MM.1S (cell line): ENCODE measurements around the gene UXS1.

ENCODE experiments used
- DNase-seq: peaks from one replicate; pipeline ENCODE4 v3.0.0-alpha.2; 2015
- H2AFZ ChIP-seq: fragments of 300-600 bp; sonication (generic); 2 replicates; pipeline ENCODE4 v1.6.0; 2016; ENCODE audit warnings: antibody characterized with exemption, low read length
- H3F3A ChIP-seq: fragments of 300-600 bp; sonication (generic); 2 replicates; pipeline ENCODE4 v1.6.1; 2016; ENCODE audit warnings: mild to moderate bottlenecking, antibody characterized with exemption, low read length, moderate library complexity, mixed read lengths; ENCODE audit not compliant: insufficient read depth
- H3K27ac ChIP-seq: fragments of 300-600 bp; sonication (generic); 2 replicates; pipeline ENCODE4 v1.5.1; 2016; ENCODE audit warnings: mild to moderate bottlenecking, low read length
- H3K27me3 ChIP-seq: fragments of 300-600 bp; sonication (generic); replicated peaks from 2 replicates; pipeline ENCODE4 v1.6.0; 2016; ENCODE audit warnings: low read length; ENCODE audit not compliant: insufficient read depth
- H3K36me3 ChIP-seq: fragments of 300-600 bp; sonication (generic); replicated peaks from 2 replicates; pipeline ENCODE4 v1.6.1; 2016; ENCODE audit warnings: mild to moderate bottlenecking, low read length, mixed read lengths; ENCODE audit not compliant: insufficient read depth
- H3K4me1 ChIP-seq: fragments of 300-600 bp; sonication (generic); 2 replicates; pipeline ENCODE4 v1.6.1; 2016; ENCODE audit warnings: low read length, mixed read lengths
- H3K4me2 ChIP-seq: fragments of 300-600 bp; sonication (generic); 2 replicates; pipeline ENCODE4 v1.6.0; 2016; ENCODE audit warnings: low read depth, low read length
- H3K4me3 ChIP-seq: fragments of 300-600 bp; sonication (generic); 2 replicates; pipeline ENCODE4 v1.5.1; 2016; ENCODE audit warnings: low read length, mixed read lengths
- H3K79me2 ChIP-seq: fragments of 300-600 bp; sonication (generic); 2 replicates; pipeline ENCODE4 v1.6.1; 2016; ENCODE audit warnings: mixed run types, low read length, mixed read lengths
- H3K9ac ChIP-seq: fragments of 300-600 bp; sonication (generic); 2 replicates; pipeline ENCODE4 v1.6.1; 2016; ENCODE audit warnings: low read length, mixed read lengths
- H3K9me2 ChIP-seq: fragments of 300-600 bp; sonication (generic); replicated peaks from 2 replicates; pipeline ENCODE4 v1.6.1; 2016; ENCODE audit warnings: mild to moderate bottlenecking, low read length, mixed read lengths; ENCODE audit not compliant: insufficient read depth
- H3K9me3 ChIP-seq: fragments of 300-600 bp; sonication (generic); replicated peaks from 2 replicates; pipeline ENCODE4 v1.6.1; 2016; ENCODE audit warnings: mild to moderate bottlenecking, low read length, mixed read lengths; ENCODE audit not compliant: insufficient read depth
- H4K20me1 ChIP-seq: fragments of 300-600 bp; sonication (generic); 2 replicates; pipeline ENCODE4 v1.6.1; 2016; ENCODE audit warnings: mild to moderate bottlenecking, low read length, moderate library complexity, mixed read lengths; ENCODE audit not compliant: insufficient read depth
- EZH2 ChIP-seq: fragments of 300-600 bp; sonication (generic); optimal IDR thresholded peaks from 2 replicates; pipeline ENCODE3; 2017; ENCODE audit warnings: low read depth, mild to moderate bottlenecking, antibody characterized with exemption, low read length, mixed read lengths
- EZH2phosphoT487 ChIP-seq: fragments of 300-600 bp; sonication (generic); IDR thresholded peaks from 2 replicates; pipeline ENCODE4 v1.6.1; 2018; ENCODE audit warnings: antibody characterized with exemption, low read length
- TF ChIP-seq, protein P1 (sequence below): fragments of 300-600 bp; sonication (generic); IDR thresholded peaks from 2 replicates; pipeline ENCODE4 v1.5.1; 2016; ENCODE audit warnings: antibody characterized with exemption, low read length, mixed read lengths

Gene UXS1

GRCh38 chr2:106140913-106141312 lies 53.2 kb downstream of the UXS1 start:
- H3K9me2 ChIP-seq, result no peaks in the 10 kb centered on the region
- H3K9me3 ChIP-seq, result no peaks in the 10 kb centered on the region
- H3K4me1 ChIP-seq, result no peaks in the 10 kb centered on the region
- no peaks in the 10 kb centered on the region for H4K20me1 ChIP-seq
- DNase-seq, result no peak
- H3K4me3 ChIP-seq, result no peak overlapping the region
- H3K27ac ChIP-seq, result no peak overlapping the region
- TF ChIP-seq, protein P1, sequence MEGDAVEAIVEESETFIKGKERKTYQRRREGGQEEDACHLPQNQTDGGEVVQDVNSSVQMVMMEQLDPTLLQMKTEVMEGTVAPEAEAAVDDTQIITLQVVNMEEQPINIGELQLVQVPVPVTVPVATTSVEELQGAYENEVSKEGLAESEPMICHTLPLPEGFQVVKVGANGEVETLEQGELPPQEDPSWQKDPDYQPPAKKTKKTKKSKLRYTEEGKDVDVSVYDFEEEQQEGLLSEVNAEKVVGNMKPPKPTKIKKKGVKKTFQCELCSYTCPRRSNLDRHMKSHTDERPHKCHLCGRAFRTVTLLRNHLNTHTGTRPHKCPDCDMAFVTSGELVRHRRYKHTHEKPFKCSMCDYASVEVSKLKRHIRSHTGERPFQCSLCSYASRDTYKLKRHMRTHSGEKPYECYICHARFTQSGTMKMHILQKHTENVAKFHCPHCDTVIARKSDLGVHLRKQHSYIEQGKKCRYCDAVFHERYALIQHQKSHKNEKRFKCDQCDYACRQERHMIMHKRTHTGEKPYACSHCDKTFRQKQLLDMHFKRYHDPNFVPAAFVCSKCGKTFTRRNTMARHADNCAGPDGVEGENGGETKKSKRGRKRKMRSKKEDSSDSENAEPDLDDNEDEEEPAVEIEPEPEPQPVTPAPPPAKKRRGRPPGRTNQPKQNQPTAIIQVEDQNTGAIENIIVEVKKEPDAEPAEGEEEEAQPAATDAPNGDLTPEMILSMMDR, result no peak
- TF ChIP-seq EZH2phosphoT487 (no peak), EZH2 (no peak)
- no peaks in the 10 kb centered on the region; the same call in 1 of the 2 replicates for H3K36me3 ChIP-seq
- H3K79me2 ChIP-seq, result no peaks in the 10 kb centered on the region
- H3K9ac ChIP-seq, result no peak overlapping the region
- H3K4me2 ChIP-seq, result no peak overlapping the region
- no peak overlapping the region for H2AFZ ChIP-seq
- H3F3A ChIP-seq, result no peaks in the 10 kb centered on the region
- no peaks in the 10 kb centered on the region for H3K27me3 ChIP-seq

DNA sequence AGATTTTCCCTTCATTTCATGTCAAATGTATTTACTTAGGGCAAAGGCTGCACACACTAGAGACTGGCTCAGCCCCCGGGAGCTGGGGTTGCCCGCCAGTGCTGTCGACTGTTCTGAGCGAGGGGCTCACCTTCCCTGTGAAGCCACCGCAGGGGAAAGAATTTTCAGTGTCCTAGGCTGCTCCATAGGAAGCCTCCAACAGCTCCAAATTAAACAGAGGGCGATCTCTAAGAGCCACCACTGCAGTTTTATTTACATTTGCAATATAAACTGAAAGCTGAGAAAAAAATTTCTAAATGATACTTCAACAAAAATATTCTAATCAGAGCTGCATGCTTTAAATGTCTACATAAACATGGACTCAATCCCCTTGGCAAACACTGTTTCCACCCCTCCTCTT lies 54.0 kb downstream of the UXS1 start:
- H3K9ac ChIP-seq, result no peak overlapping the region
- no peaks in the 10 kb centered on the region for H3K79me2 ChIP-seq

DNA sequence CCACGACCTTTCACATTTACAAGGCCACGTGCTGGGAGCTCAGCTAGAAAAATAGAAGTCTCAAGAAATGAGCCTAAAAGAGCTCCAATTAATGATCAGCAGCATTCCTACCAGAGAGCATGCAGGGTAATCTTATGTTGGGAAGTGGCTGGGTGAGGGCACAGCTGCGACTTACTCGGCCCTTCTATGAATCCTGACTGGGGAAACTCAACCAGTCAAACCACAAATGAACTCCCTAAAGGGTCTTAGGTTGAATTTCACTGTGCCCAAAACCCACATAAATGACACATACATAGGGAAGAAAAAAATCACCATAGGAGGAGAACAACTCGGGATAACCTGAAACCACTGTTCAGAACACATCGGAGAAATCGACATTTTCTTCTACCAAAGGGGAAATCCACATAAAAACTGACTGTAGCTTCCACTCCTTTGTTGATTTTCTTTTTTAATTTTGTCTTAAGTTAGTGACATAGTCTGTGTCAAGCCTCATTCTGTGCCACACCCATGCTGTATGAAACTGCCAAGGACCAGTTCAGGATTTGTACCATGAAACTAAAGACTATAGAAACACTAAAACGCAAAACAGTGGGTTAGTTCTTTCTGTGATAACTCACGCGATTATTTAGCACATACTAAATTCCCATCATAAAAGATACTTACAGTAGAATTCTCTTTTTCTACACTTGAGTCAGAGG lies 54.7 kb downstream of the UXS1 start:
- H3F3A ChIP-seq, result no peaks in the 10 kb centered on the region
- H3K36me3 ChIP-seq, result no peaks in the 10 kb centered on the region; the same call in 1 of the 2 replicates
- H3K79me2 ChIP-seq, result no peaks in the 10 kb centered on the region
- H3K27ac ChIP-seq, result no peak overlapping the region
- no peak overlapping the region for H3K9ac ChIP-seq
- TF ChIP-seq EZH2phosphoT487 (no peak), EZH2 (no peak)
- TF ChIP-seq, protein P1, result no peak
- no peaks in the 10 kb centered on the region for H3K27me3 ChIP-seq
- no peak overlapping the region for H3K4me3 ChIP-seq
- no peaks in the 10 kb centered on the region for H3K9me3 ChIP-seq
- no peak overlapping the region for H2AFZ ChIP-seq
- no peaks in the 10 kb centered on the region for H4K20me1 ChIP-seq
- no peak for DNase-seq
- H3K4me1 ChIP-seq, result no peaks in the 10 kb centered on the region
- no peak overlapping the region for H3K4me2 ChIP-seq
- H3K9me2 ChIP-seq, result no peaks in the 10 kb centered on the region

More for the DNA sequence above, 54.0 kb downstream of the UXS1 start:
- H3K4me1 ChIP-seq, result no peaks in the 10 kb centered on the region
- no peak for DNase-seq
- H2AFZ ChIP-seq, result no peak overlapping the region
- no peaks in the 10 kb centered on the region; the same call in 1 of the 2 replicates for H3K36me3 ChIP-seq
- no peaks in the 10 kb centered on the region for H3K9me2 ChIP-seq
- H3K27ac ChIP-seq, result no peak overlapping the region
- H3K9me3 ChIP-seq, result no peaks in the 10 kb centered on the region
- H3K27me3 ChIP-seq, result no peaks in the 10 kb centered on the region
- no peaks in the 10 kb centered on the region for H4K20me1 ChIP-seq
- no peak overlapping the region for H3K4me3 ChIP-seq
- no peak for TF ChIP-seq EZH2
- TF ChIP-seq, protein P1, result no peak
- TF ChIP-seq EZH2phosphoT487, result no peak
- no peaks in the 10 kb centered on the region for H3F3A ChIP-seq
- no peak overlapping the region for H3K4me2 ChIP-seq
